Naive B cell (primary cell): ENCODE data around the gene ADCY1. TPM values are rescaled to one million over a fixed set of nuclear protein-coding genes. Genes with fewer than 3 reads are reported as not detected.

Experiments used
- ATAC-seq, 2 donors: fragments of 150-1000 bp; cut with Tn5 transposase; 2 replicates each; pipeline ENCODE4 v1.10.0; 2021; ENCODE audit warnings: low read depth in 2 of 2, mild to moderate bottlenecking in 2 of 2, moderate library complexity in 2 of 2
- DNase-seq: peaks from one replicate; pipeline ENCODE4 v3.0.0; 2022
- H3K27ac Mint-ChIP-seq, 6 donors: one replicate each; pipeline ENCODE4 v1.8.0; 2020 to 2022; ENCODE audit warnings: mild to moderate bottlenecking in 6 of 6, mixed read lengths in 6 of 6, moderate library complexity in 5 of 6, inconsistent platforms in 2 of 6
- H3K27me3 Mint-ChIP-seq, 3 donors: one replicate each; pipeline ENCODE4 v1.8.0; 2021 to 2022; ENCODE audit warnings: mixed read lengths in 3 of 3, mild to moderate bottlenecking in 1 of 3
- H3K36me3 Mint-ChIP-seq, 2 donors: one replicate each; pipeline ENCODE4 v1.8.0; 2020 to 2022; ENCODE audit warnings: mixed read lengths in 2 of 2, inconsistent platforms in 1 of 2, mild to moderate bottlenecking in 1 of 2
- H3K4me1 Mint-ChIP-seq, 3 donors: one replicate each; pipeline ENCODE4 v1.8.0; 2020 to 2022; ENCODE audit warnings: mixed read lengths in 3 of 3, inconsistent platforms in 1 of 3, mild to moderate bottlenecking in 1 of 3, moderate library complexity in 1 of 3
- H3K4me3 Mint-ChIP-seq, 8 donors: one replicate each; pipeline ENCODE4 v1.8.0; 2020 to 2022; ENCODE audit warnings: mild to moderate bottlenecking in 8 of 8, mixed read lengths in 8 of 8, moderate library complexity in 8 of 8, inconsistent platforms in 2 of 8
- H3K9me3 Mint-ChIP-seq, 7 donors: one replicate each; pipeline ENCODE4 v1.8.0; 2020 to 2022; ENCODE audit warnings: mixed read lengths in 7 of 7, mild to moderate bottlenecking in 5 of 7, inconsistent platforms in 2 of 7, moderate library complexity in 1 of 7
- polyA plus RNA-seq, 6 donors: library from polyadenylated mRNA; unstranded; fragments of 300-500 nt; fragmentation: Illumina TruSeq; gene quantifications; one replicate each; pipeline ENCODE4 v1.2.3, GENCODE V29; 2021; ENCODE audit warnings: low read depth in 6 of 6

The ADCY1 gene
- polyA plus RNA-seq, 6 donors from 2014 or later: not detected

- H3K36me3 Mint-ChIP-seq: no peaks in the 10 kb centered on the region
- peaks cover 0 to 23% (median 7%) of the 10 kb centered on the region in 3 donors for H3K27me3 Mint-ChIP-seq
- no peak for DNase-seq
- no peaks in the 10 kb centered on the region for H3K4me1 Mint-ChIP-seq
- H3K9me3 Mint-ChIP-seq: no peaks in the 10 kb centered on the region
- ATAC-seq: no peak
- H3K27ac Mint-ChIP-seq: no peak overlapping the region
- H3K4me3 Mint-ChIP-seq: no peak overlapping the region
These were observed 18.2 kb downstream of the ADCY1 start for GRCh38 chr7:45592230-45592991.

GRCh38 chr7:45593121-45593541 is 19.0 kb downstream of the ADCY1 start:
- H3K9me3 Mint-ChIP-seq: no peaks in the 10 kb centered on the region
- peaks cover 0 to 23% (median 7%) of the 10 kb centered on the region in 3 donors for H3K27me3 Mint-ChIP-seq
- no peaks in the 10 kb centered on the region for H3K4me1 Mint-ChIP-seq
- no peak for DNase-seq
- no peak overlapping the region for H3K27ac Mint-ChIP-seq
- no peaks in the 10 kb centered on the region for H3K36me3 Mint-ChIP-seq
- ATAC-seq: no peak
- H3K4me3 Mint-ChIP-seq: no peak overlapping the region

- no peak for ATAC-seq
- no peaks in the 10 kb centered on the region for H3K36me3 Mint-ChIP-seq
These were observed 19.7 kb downstream of the ADCY1 start for GRCh38 chr7:45593877-45594276.

GRCh38 chr7:45594745-45595535 is 20.8 kb downstream of the ADCY1 start:
- no peak for ATAC-seq
- Mint-ChIP-seq H3K27ac (no peak overlapping the region), H3K27me3 (peaks cover 0 to 20% (median 7%) of the 10 kb centered on the region in 3 donors), H3K36me3 (no peaks in the 10 kb centered on the region), H3K9me3 (no peaks in the 10 kb centered on the region), H3K4me1 (no peaks in the 10 kb centered on the region), H3K4me3 (no peak overlapping the region)
- no peak for DNase-seq

More at GRCh38 chr7:45593877-45594276, 19.7 kb downstream of the ADCY1 start:
- no peak overlapping the region for H3K27ac Mint-ChIP-seq
- no peaks in the 10 kb centered on the region for H3K9me3 Mint-ChIP-seq
- no peak overlapping the region for H3K4me3 Mint-ChIP-seq
- peaks cover 0 to 22% (median 7%) of the 10 kb centered on the region in 3 donors for H3K27me3 Mint-ChIP-seq
- no peaks in the 10 kb centered on the region for H3K4me1 Mint-ChIP-seq
- no peak for DNase-seq

GRCh38 chr7:45595809-45596664 is 21.9 kb downstream of the ADCY1 start:
- Mint-ChIP-seq H3K4me1 (no peaks in the 10 kb centered on the region), H3K27ac (peak overlapping the region in 1 of 6 donors; percentile 68), H3K4me3 (no peak overlapping the region), H3K9me3 (no peaks in the 10 kb centered on the region), H3K27me3 (peaks cover 0 to 20% (median 7%) of the 10 kb centered on the region in 3 donors), H3K36me3 (no peaks in the 10 kb centered on the region)
- no peak for ATAC-seq
- DNase-seq: no peak

- peak overlapping the region in 1 of 6 donors; percentile 68 for H3K27ac Mint-ChIP-seq
- no peaks in the 10 kb centered on the region for H3K4me1 Mint-ChIP-seq
- H3K9me3 Mint-ChIP-seq: no peaks in the 10 kb centered on the region
- no peaks in the 10 kb centered on the region for H3K36me3 Mint-ChIP-seq
- H3K27me3 Mint-ChIP-seq: peaks cover 3 to 15% (median 7%) of the 10 kb centered on the region in 3 donors
- H3K4me3 Mint-ChIP-seq: no peak overlapping the region
- no peak for DNase-seq
- no peak for ATAC-seq
These were observed 22.5 kb downstream of the ADCY1 start for GRCh38 chr7:45596665-45597095.

GRCh38 chr7:45597286-45597984 is 23.3 kb downstream of the ADCY1 start:
- Mint-ChIP-seq H3K27ac (no peak overlapping the region), H3K36me3 (no peaks in the 10 kb centered on the region), H3K9me3 (no peaks in the 10 kb centered on the region), H3K27me3 (peaks cover 5 to 15% (median 7%) of the 10 kb centered on the region in 3 donors), H3K4me1 (no peaks in the 10 kb centered on the region), H3K4me3 (no peak overlapping the region)
- no peak for DNase-seq
- ATAC-seq: no peak

- Mint-ChIP-seq H3K27me3 (peaks cover 5 to 15% (median 7%) of the 10 kb centered on the region in 3 donors), H3K27ac (no peak overlapping the region), H3K4me3 (no peak overlapping the region), H3K36me3 (no peaks in the 10 kb centered on the region), H3K4me1 (no peaks in the 10 kb centered on the region), H3K9me3 (no peaks in the 10 kb centered on the region)
- DNase-seq (no peak), ATAC-seq (no peak)
These were observed 24.8 kb downstream of the ADCY1 start for GRCh38 chr7:45598886-45599520.

- peaks cover 0 to 2% (median 0%) of the 10 kb centered on the region in 7 donors for H3K9me3 Mint-ChIP-seq
- DNase-seq (no peak), ATAC-seq (no peak)
- no peaks in the 10 kb centered on the region for H3K4me1 Mint-ChIP-seq
- H3K27ac Mint-ChIP-seq: no peak overlapping the region
- H3K27me3 Mint-ChIP-seq: peaks cover 5 to 15% (median 7%) of the 10 kb centered on the region in 3 donors
- H3K4me3 Mint-ChIP-seq: no peak overlapping the region
- H3K36me3 Mint-ChIP-seq: no peaks in the 10 kb centered on the region
These were observed 25.9 kb downstream of the ADCY1 start for GRCh38 chr7:45599851-45600706.

GRCh38 chr7:45601094-45601493 is 26.9 kb downstream of the ADCY1 start:
- Mint-ChIP-seq H3K27me3 (peaks cover 0 to 14% (median 5%) of the 10 kb centered on the region in 3 donors), H3K4me1 (no peaks in the 10 kb centered on the region), H3K9me3 (peaks cover 0 to 4% (median 0%) of the 10 kb centered on the region in 7 donors), H3K27ac (no peak overlapping the region), H3K4me3 (no peak overlapping the region), H3K36me3 (no peaks in the 10 kb centered on the region)
- no peak for ATAC-seq
- DNase-seq: no peak

GRCh38 chr7:45601816-45602540 is 27.8 kb downstream of the ADCY1 start:
- DNase-seq: no peak
- Mint-ChIP-seq H3K4me1 (no peaks in the 10 kb centered on the region), H3K4me3 (no peak overlapping the region), H3K36me3 (no peaks in the 10 kb centered on the region), H3K27ac (no peak overlapping the region), H3K27me3 (peaks cover 0 to 8% (median 7%) of the 10 kb centered on the region in 3 donors), H3K9me3 (peaks cover 0 to 4% (median 0%) of the 10 kb centered on the region in 7 donors)
- ATAC-seq: no peak
